ENCODE measurements around the gene UQCRC1. TPM values are rescaled to one million over a fixed set of nuclear protein-coding genes. Genes with fewer than 3 reads are reported as not detected.

The UQCRC1 gene
- total RNA-seq, 4 donors from 2014 or later: 195 to 346 (median 302) TPM

DNA sequence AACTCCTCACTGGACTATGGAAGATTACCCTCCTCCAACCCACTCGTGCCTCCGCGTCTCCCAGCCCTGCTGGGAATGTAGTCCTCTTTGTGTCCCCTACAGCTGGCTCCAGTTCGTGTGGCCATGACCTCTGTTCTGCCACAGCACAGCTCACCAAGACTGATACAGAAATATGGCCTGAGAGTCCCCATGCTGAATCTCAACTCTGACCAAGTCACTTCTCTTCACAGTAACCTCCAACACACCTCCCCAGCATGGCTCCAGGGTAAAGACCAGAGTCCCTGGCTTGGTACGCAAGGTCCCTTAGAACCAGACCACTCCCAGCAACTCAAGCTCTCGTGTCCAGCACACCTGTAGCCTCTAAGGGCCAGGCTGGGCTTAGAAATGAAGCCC is 12.0 kb downstream of the UQCRC1 start:
- Histone ChIP-seq H3K4me1 (peaks cover 0 to 42% (median 32%) of the 10 kb centered on the region in 3 donors), H3K9me3 (no peaks in the 10 kb centered on the region), H3K4me3 (no peak overlapping the region), H3K27ac (peak overlapping the region in 3 of 4 donors; percentile 74 to 89 (median 83)), H3K27me3 (peaks cover 30% of the 10 kb centered on the region), H3K36me3 (peaks cover 0 to 52% of the 10 kb centered on the region in 2 donors)
- 68% methylated on average over 3 of the region's 6 CpGs; no CpG with 5 or more reads in 1 of the 2 donors for WGBS, 2 donors (ENCODE audit: low coverage in 1 of 2)
- ATAC-seq: no peak
- TF ChIP-seq POLR2AphosphoS5 (IDR thresholded peaks at IDR 0.05) (no peak), EP300 (IDR thresholded peaks at IDR 0.05) (no peak), POLR2A (IDR thresholded peaks at IDR 0.05) (no peak)

DNA sequence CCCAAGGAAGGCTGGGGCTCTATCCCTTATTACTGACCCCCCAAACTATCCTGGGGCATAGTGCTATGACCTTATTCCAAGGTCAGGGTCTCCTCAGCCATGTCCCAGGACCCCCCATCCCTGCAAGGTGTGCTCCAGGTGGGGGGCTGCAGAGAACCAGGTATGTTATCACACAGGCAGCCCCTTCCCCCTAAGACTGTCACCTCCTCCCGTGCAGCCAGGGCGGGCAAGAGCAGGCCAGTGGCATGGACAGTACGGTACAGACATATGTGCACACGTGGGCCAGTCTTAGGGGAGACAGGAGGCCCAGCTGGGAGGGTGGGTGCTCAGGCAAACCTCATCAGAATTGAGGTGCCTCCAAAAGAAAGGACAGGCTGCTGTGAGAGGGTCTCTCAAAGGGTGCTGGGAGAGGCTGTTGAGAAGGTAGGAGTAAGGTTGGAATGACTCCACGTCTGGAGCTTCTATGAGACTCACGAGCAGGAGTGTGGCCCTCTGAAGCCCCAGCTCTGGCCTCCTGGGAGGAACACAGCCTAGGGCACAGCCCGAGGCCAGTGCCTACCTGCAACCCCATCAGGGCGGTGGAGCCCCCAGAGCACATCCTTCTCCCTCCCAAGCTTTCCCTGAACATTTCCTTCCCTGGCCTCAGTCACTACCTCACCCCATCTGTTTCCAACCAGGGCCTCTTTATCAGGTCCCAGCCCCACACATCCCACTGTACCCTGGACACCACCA is 12.6 kb downstream of the UQCRC1 start:
- H3K27ac ChIP-seq: peak overlapping the region in 3 of 4 donors; percentile 74 to 89 (median 83)
- TF ChIP-seq POLR2AphosphoS5 (IDR thresholded peaks at IDR 0.05): no peak
- no peak for TF ChIP-seq EP300 (IDR thresholded peaks at IDR 0.05)
- TF ChIP-seq, protein P1, sequence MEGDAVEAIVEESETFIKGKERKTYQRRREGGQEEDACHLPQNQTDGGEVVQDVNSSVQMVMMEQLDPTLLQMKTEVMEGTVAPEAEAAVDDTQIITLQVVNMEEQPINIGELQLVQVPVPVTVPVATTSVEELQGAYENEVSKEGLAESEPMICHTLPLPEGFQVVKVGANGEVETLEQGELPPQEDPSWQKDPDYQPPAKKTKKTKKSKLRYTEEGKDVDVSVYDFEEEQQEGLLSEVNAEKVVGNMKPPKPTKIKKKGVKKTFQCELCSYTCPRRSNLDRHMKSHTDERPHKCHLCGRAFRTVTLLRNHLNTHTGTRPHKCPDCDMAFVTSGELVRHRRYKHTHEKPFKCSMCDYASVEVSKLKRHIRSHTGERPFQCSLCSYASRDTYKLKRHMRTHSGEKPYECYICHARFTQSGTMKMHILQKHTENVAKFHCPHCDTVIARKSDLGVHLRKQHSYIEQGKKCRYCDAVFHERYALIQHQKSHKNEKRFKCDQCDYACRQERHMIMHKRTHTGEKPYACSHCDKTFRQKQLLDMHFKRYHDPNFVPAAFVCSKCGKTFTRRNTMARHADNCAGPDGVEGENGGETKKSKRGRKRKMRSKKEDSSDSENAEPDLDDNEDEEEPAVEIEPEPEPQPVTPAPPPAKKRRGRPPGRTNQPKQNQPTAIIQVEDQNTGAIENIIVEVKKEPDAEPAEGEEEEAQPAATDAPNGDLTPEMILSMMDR (IDR thresholded peaks at IDR 0.05): no peak
- TF ChIP-seq POLR2A (IDR thresholded peaks at IDR 0.05): no peak
- H3K4me3 ChIP-seq: no peak overlapping the region
- H3K36me3 ChIP-seq: peaks cover 0 to 46% of the 10 kb centered on the region in 2 donors
- peaks cover 36% of the 10 kb centered on the region for H3K27me3 ChIP-seq
- no peaks in the 10 kb centered on the region for H3K9me3 ChIP-seq
- WGBS, 2 donors (ENCODE audit: low coverage in 1 of 2): 63 to 100% methylated on average over 1 to 3 of the region's 8 CpGs
- H3K4me1 ChIP-seq: peaks cover 0 to 42% (median 32%) of the 10 kb centered on the region in 3 donors
- ATAC-seq: no peak

DNA sequence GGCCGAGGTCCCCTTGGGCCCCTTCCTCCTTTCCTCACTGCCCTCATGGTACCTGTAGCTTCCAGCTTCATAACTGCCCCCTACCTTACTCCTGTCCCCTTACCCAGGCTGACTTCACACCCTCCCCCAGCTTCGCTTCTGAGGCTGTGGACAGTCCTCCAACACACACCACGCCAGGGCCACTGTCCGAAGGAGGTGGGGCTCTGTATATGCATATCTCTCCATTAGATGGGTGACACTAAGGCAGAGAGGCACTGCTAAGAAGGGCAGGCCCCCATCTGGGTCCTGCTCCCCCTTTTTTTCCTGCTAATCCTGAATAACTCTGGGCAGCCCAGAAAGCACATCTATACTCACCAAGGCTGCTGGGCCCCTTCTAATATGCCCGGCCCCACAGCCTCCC is 13.3 kb downstream of the UQCRC1 start:
- H3K36me3 ChIP-seq: peaks cover 0 to 39% of the 10 kb centered on the region in 2 donors
- ATAC-seq: no peak
- WGBS, 2 donors (ENCODE audit: low coverage in 1 of 2): 50 to 89% methylated on average over 1 to 2 of the region's 5 CpGs
- H3K9me3 ChIP-seq: no peaks in the 10 kb centered on the region
- H3K27me3 ChIP-seq: peaks cover 39% of the 10 kb centered on the region
- TF ChIP-seq, protein P1 (IDR thresholded peaks at IDR 0.05): no peak
- TF ChIP-seq EP300 (IDR thresholded peaks at IDR 0.05): no peak
- no peak for TF ChIP-seq POLR2A (IDR thresholded peaks at IDR 0.05)
- no peak for TF ChIP-seq POLR2AphosphoS5 (IDR thresholded peaks at IDR 0.05)
- H3K4me3 ChIP-seq: no peak overlapping the region
- H3K27ac ChIP-seq: peak overlapping the region in 2 of 4 donors; percentile 31 to 83
- peaks cover 0 to 42% (median 32%) of the 10 kb centered on the region in 3 donors for H3K4me1 ChIP-seq

DNA sequence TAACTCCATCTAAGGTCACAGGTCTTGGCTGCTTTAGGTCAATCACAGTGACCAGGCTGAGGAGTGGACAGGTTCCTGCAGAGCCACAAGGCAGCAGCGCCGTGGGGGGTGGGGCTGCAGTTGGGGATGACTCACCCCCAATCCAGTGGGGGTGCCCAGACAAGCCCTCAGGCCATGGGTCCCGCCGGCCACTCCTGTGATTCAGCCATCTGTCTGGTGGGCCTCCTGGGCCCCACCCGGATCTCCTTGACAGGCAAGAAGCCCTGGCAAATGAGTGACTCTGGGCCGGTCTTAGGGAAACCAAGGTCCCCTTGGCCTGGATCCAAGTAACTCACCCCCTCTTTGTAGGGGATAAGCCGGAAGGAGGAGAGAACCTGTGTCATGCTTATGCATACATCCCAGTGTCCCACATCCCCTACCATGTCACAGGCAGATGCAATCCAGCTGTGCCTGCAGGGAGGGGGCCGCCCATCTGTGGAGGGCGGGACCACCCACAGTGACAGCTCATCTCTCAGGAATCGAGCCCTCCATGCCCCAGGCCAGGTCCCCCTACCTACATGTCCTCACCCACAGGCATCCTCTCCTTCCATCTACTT is 13.8 kb downstream of the UQCRC1 start:
- H3K9me3 ChIP-seq: no peaks in the 10 kb centered on the region
- H3K4me3 ChIP-seq: peak overlapping the region in 1 of 2 donors; percentile 45
- 15 to 24% methylated on average over 3 to 8 of the region's 10 CpGs for WGBS, 2 donors (ENCODE audit: low coverage in 1 of 2)
- H3K27ac ChIP-seq: peak overlapping the region in 2 of 4 donors; percentile 31 to 83
- H3K4me1 ChIP-seq: peaks cover 0 to 42% (median 32%) of the 10 kb centered on the region in 3 donors
- TF ChIP-seq POLR2A (IDR thresholded peaks at IDR 0.05) (no peak), EP300 (IDR thresholded peaks at IDR 0.05) (no peak), POLR2AphosphoS5 (IDR thresholded peaks at IDR 0.05) (no peak)
- TF ChIP-seq, protein P1 (IDR thresholded peaks at IDR 0.05): no peak
- H3K36me3 ChIP-seq: peaks cover 0 to 34% of the 10 kb centered on the region in 2 donors
- H3K27me3 ChIP-seq: peaks cover 39% of the 10 kb centered on the region
- peak; percentile 16 for ATAC-seq

DNA sequence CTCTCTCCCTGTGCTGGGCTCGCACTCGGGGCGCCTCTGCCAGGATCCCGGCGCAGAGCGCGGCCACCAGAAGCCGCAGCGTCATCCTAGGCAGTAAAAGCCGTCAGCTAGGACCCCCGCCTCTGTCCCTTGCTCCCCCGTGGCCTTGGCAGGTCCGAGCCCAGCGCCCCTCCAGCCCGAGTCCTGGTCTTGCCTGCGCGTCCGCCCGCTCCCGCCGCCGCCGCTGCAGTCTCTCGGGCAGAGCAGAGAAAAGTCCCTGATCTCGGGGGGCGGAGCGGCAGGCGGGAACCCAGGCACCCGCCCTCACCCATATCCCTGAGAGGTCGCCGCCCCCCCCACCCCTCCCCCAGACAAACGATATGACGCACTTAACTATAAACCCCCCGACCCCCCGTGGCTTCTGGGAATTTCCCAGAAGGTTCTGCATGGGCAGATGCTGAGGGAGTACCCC is 14.3 kb downstream of the UQCRC1 start, which contains the start of gene COL7A1:
Gene COL7A1, minus strand, starts transcription at position 255 of the 451 bp plus-strand sequence. Its CDS starts 170 bp downstream, at position 85.
- peak within 1 kb of the TSS in 2 of 4 donors; percentile 31 to 83 for H3K27ac ChIP-seq
- H3K36me3 ChIP-seq: peaks cover 0 to 29% of the 10 kb centered on the region in 2 donors
- TF ChIP-seq, protein P1 (IDR thresholded peaks at IDR 0.05): no peak
- no peak for TF ChIP-seq EP300 (IDR thresholded peaks at IDR 0.05)
- no peak for TF ChIP-seq POLR2AphosphoS5 (IDR thresholded peaks at IDR 0.05)
- TF ChIP-seq POLR2A (IDR thresholded peaks at IDR 0.05): no peak
- H3K4me3 ChIP-seq: peak within 1 kb of the TSS; percentile 12 to 45
- no peaks in the 10 kb centered on the region for H3K9me3 ChIP-seq
- WGBS, 2 donors (ENCODE audit: low coverage in 1 of 2): no CpG with 5 or more reads among the region's 35 CpGs
- ATAC-seq: no peak
- H3K4me1 ChIP-seq: peaks cover 0 to 42% (median 32%) of the 10 kb centered on the region in 3 donors
- H3K27me3 ChIP-seq: peaks cover 39% of the 10 kb centered on the region
